B cell (primary cell): ENCODE data around the gene TAX1BP1. TPM values are rescaled to one million over a fixed set of nuclear protein-coding genes. Genes with fewer than 3 reads are reported as not detected.

Experiments used
- ATAC-seq: fragments of 200-7000 bp; cut with Tn5 transposase; one replicate; pipeline ENCODE4 v1.10.0; 2021; ENCODE audit warnings: low read depth, mild to moderate bottlenecking, moderate number of reproducible peaks, moderate library complexity
- CTCF ChIA-PET: fragments of 350-600 bp; sonication (Branson Sonifier 250); formaldehyde crosslinking; loops from one replicate; lab custom pipeline; 2021; ENCODE audit warnings: antibody characterized with exemption, inconsistent platforms; lab: Charles Lee
- POLR2A ChIA-PET: fragments of 350-600 bp; sonication (Branson Sonifier 250); formaldehyde crosslinking; loops from one replicate; lab custom pipeline; 2021; ENCODE audit warnings: antibody characterized with exemption; lab: Charles Lee
- DNase-seq: peaks from one replicate; pipeline ENCODE4 v3.0.0; 2013
- H2AFZ ChIP-seq: 2 replicates; pipeline ENCODE4 v1.6.1; 2012; ENCODE audit warnings: mild to moderate bottlenecking, low read depth, low read length; ENCODE audit not compliant: insufficient read depth, poor library complexity, severe bottlenecking
- H3K27ac ChIP-seq, 2 donors: 1 replicate in 1 of 2; 2 replicates in 1 of 2; pipeline ENCODE4 v1.5.1; 2012 to 2013; ENCODE audit warnings: low read length in 2 of 2, mild to moderate bottlenecking in 2 of 2, moderate library complexity in 1 of 2
- H3K27me3 ChIP-seq, 4 experiments: fragments of 200-600 bp in 1 of 4; sonication (generic) in 1 of 4; replicated peaks in 1 of 4; 1 replicate in 2 of 4; 2 replicates in 2 of 4; pipeline versions ENCODE4 v1.6.1 to v1.7.0; 2013 to 2016; ENCODE audit warnings: low read length in 3 of 4, mild to moderate bottlenecking in 2 of 4, mixed read lengths in 1 of 4, moderate library complexity in 1 of 4; ENCODE audit not compliant: insufficient read depth in 4 of 4, control insufficient read depth in 3 of 4; ENCODE audit errors: control extremely low read depth in 1 of 4
- H3K36me3 ChIP-seq, 2 experiments: replicated peaks in 1 of 2; 1 replicate in 1 of 2; 2 replicates in 1 of 2; pipeline versions ENCODE4 v1.6.1 to v1.7.1; 2013; ENCODE audit warnings: low read length in 1 of 2; ENCODE audit not compliant: insufficient read depth in 2 of 2, control insufficient read depth in 1 of 2; ENCODE audit errors: control extremely low read depth in 1 of 2, extremely low read depth in 1 of 2
- H3K4me1 ChIP-seq, 2 donors: fragments of 200-600 bp in 1 of 2; sonication (generic) in 1 of 2; 1 replicate in 1 of 2; 2 replicates in 1 of 2; pipeline versions ENCODE4 v1.5.1 to v1.6.1; 2013 to 2017; ENCODE audit warnings: low read length in 2 of 2; ENCODE audit not compliant: control insufficient read depth in 2 of 2, insufficient read depth in 2 of 2
- H3K4me2 ChIP-seq: replicated peaks from 2 replicates; pipeline ENCODE3; 2012; ENCODE audit warnings: mild to moderate bottlenecking, low read depth, low read length; ENCODE audit not compliant: poor library complexity, severe bottlenecking
- H3K4me3 ChIP-seq, 5 experiments: fragments of 200-600 bp in 1 of 5; sonication (generic) in 1 of 5; 1 replicate in 3 of 5; 2 replicates in 2 of 5; pipeline versions ENCODE4 v1.5.1 to v1.7.0; 2011 to 2016; ENCODE audit warnings: low read length in 4 of 5, mild to moderate bottlenecking in 4 of 5, low read depth in 2 of 5, control low read depth in 1 of 5, moderate library complexity in 1 of 5; ENCODE audit not compliant: insufficient read depth in 1 of 5; ENCODE audit errors: control extremely low read depth in 1 of 5, extremely low read depth in 1 of 5
- H3K79me2 ChIP-seq: fragments of 200-600 bp; sonication (generic); one replicate; pipeline ENCODE4 v1.6.0; 2016; ENCODE audit warnings: low read length; ENCODE audit not compliant: control insufficient read depth, insufficient read depth
- H3K9ac ChIP-seq: fragments of 200-600 bp; sonication (generic); 2 replicates; pipeline ENCODE4 v1.6.1; 2017; ENCODE audit warnings: mild to moderate bottlenecking, low read length, moderate library complexity
- H3K9me3 ChIP-seq, 3 donors: one replicate each; pipeline versions ENCODE4 v1.6.1 to v1.7.1; 2013; ENCODE audit warnings: low read length in 2 of 3; ENCODE audit not compliant: control insufficient read depth in 2 of 3, insufficient read depth in 1 of 3; ENCODE audit errors: control extremely low read depth in 1 of 3
- H4K20me1 ChIP-seq: 2 replicates; pipeline ENCODE4 v1.6.0; 2012; ENCODE audit warnings: mild to moderate bottlenecking, low read length; ENCODE audit not compliant: insufficient read depth, control insufficient read depth, poor library complexity, severe bottlenecking
- H3K27ac Mint-ChIP-seq: one replicate; pipeline ENCODE4 v1.8.0; 2021; ENCODE audit warnings: mixed read lengths
- H3K27me3 Mint-ChIP-seq: one replicate; pipeline ENCODE4 v1.8.0; 2021; ENCODE audit warnings: mixed read lengths
- H3K4me1 Mint-ChIP-seq: one replicate; pipeline ENCODE4 v1.8.0; 2021; ENCODE audit warnings: mixed read lengths
- H3K4me3 Mint-ChIP-seq: one replicate; pipeline ENCODE4 v1.8.0; 2021; ENCODE audit warnings: mixed read lengths
- H3K9me3 Mint-ChIP-seq: one replicate; pipeline ENCODE4 v1.8.0; 2022; ENCODE audit warnings: mixed read lengths; ENCODE audit not compliant: insufficient read depth
- CTCF ChIP-seq: fragments of 200-600 bp; IDR thresholded peaks from one replicate; pipeline ENCODE4 v1.8.0; 2022; ENCODE audit warnings: antibody characterized with exemption, mild to moderate bottlenecking
- EZH2 ChIP-seq: IDR thresholded peaks from 2 replicates; pipeline ENCODE4 v1.6.1; 2012; ENCODE audit warnings: borderline replicate concordance, low read depth, mild to moderate bottlenecking, moderate library complexity, low read length; ENCODE audit not compliant: insufficient read depth, poor library complexity, severe bottlenecking
- WGBS: methylation state at CpG from one replicate; pipeline ENCODE4 v1.1.5; 2013; ENCODE audit warnings: missing lambda C conversion rate; ENCODE audit not compliant: insufficient coverage; 5-methylcytosine and 5-hydroxymethylcytosine counted together
- intact Hi-C: fragments of 100-400 bp; cut with micrococcal nuclease; formaldehyde crosslinking; loops from one replicate; pipeline ENCODE4 v1.10.0; 2022
- polyA plus RNA-seq: library from polyadenylated mRNA; depleted of rRNA; stranded (reverse); fragments of >200 nt; gene quantifications from 2 replicates; pipeline ENCODE4 v1.2.3, GENCODE V29; 2012
- total RNA-seq, 2 donors: library from RNA; stranded (reverse); fragments of 120-200 nt in 1 of 2; gene quantifications; 1 replicate in 1 of 2; 2 replicates in 1 of 2; pipeline versions ENCODE4 v1.2.3 to v1.2.4, GENCODE V29; 2013 to 2022

TAX1BP1 gene
- total and polyA plus RNA-seq, 2 donors (not counting 1 experiment from before 2014, with no cell fraction given) = 43.1 to 104 TPM

- Mint-ChIP-seq H3K9me3 (no peaks in the 10 kb centered on the region), H3K27me3 (no peaks in the 10 kb centered on the region), H3K4me1 (peaks cover 37% of the 10 kb centered on the region), H3K27ac (no peak overlapping the region), H3K4me3 (no peak overlapping the region)
- DNase-seq = peak; percentile 10
- no peaks in the 10 kb centered on the region for H3K27me3 ChIP-seq
- POLR2A ChIA-PET = no interaction called here
- no peak overlapping the region for H3K27ac ChIP-seq
- peaks cover 68% of the 10 kb centered on the region for H3K79me2 ChIP-seq
- ATAC-seq = no peak
- peaks cover 60% of the 10 kb centered on the region for H4K20me1 ChIP-seq
- no peak overlapping the region for H3K9ac ChIP-seq
- H2AFZ ChIP-seq = no peak overlapping the region
- H3K36me3 ChIP-seq = peaks cover 2 to 18% of the 10 kb centered on the region in 2 experiments
- H3K4me3 ChIP-seq = no peak overlapping the region
- TF ChIP-seq CTCF (no peak), EZH2 (no peak)
- no CpG with 5 or more reads among the region's 2 CpGs for whole genome bisulfite sequencing
- intact Hi-C loops = no loop called here
- H3K4me1 ChIP-seq = peaks cover 8 to 11% of the 10 kb centered on the region in 2 donors
- no peaks in the 10 kb centered on the region for H3K9me3 ChIP-seq
- no peak overlapping the region for H3K4me2 ChIP-seq
- CTCF ChIA-PET = interaction anchor here (0.7 to 2.0 kb wide), 3 partner anchors 29 to 274 kb away, joined by 3 to 6 read pairs (median 3); partner anchors contain the start of gene HIBADH
Observed at GRCh38 chr7:27745064-27745583, 5.2 kb downstream of the TAX1BP1 start.

GRCh38 chr7:27746486-27746885 is 6.5 kb downstream of the TAX1BP1 start:
- H3K4me1 ChIP-seq = peaks cover 0 to 4% of the 10 kb centered on the region in 2 donors
- H4K20me1 ChIP-seq = peaks cover 52% of the 10 kb centered on the region
- no peak overlapping the region for H3K9ac ChIP-seq
- H2AFZ ChIP-seq = no peak overlapping the region
- H3K27ac ChIP-seq = no peak overlapping the region
- POLR2A ChIA-PET = no interaction called here
- DNase-seq (no peak), ATAC-seq (no peak)
- Mint-ChIP-seq H3K27me3 (no peaks in the 10 kb centered on the region), H3K27ac (no peak overlapping the region), H3K4me3 (no peak overlapping the region), H3K9me3 (no peaks in the 10 kb centered on the region), H3K4me1 (peaks cover 30% of the 10 kb centered on the region)
- H3K4me2 ChIP-seq = no peak overlapping the region
- H3K36me3 ChIP-seq = peaks cover 10 to 31% of the 10 kb centered on the region in 2 experiments
- intact Hi-C loops = no loop called here
- H3K27me3 ChIP-seq = no peaks in the 10 kb centered on the region
- TF ChIP-seq EZH2 (no peak), CTCF (no peak)
- CTCF ChIA-PET = interaction anchor here (2.0 kb wide), 1 partner anchor 84 kb away, joined by 6 read pairs; the partner anchor contains the start of gene HIBADH
- no peak overlapping the region for H3K4me3 ChIP-seq
- no peaks in the 10 kb centered on the region for H3K9me3 ChIP-seq
- peaks cover 60% of the 10 kb centered on the region for H3K79me2 ChIP-seq
